NCI-H128 (cell line): ENCODE data around the gene TAF11L5.
A peak's percentile ranks its signal among the peaks of the same experiment; 100 is the strongest.
"Not testable (repeated sequence)": the region's sequence is repeated elsewhere in the genome, so short reads cannot be mapped to it uniquely, and the experiment has no call there.

Experiments
- DNase-seq: peaks from one replicate; lab custom pipeline; 2025; ENCODE audit not compliant: unreplicated experiment; lab: John Stamatoyannopoulos, UW

The TAF11L5 gene

DNA sequence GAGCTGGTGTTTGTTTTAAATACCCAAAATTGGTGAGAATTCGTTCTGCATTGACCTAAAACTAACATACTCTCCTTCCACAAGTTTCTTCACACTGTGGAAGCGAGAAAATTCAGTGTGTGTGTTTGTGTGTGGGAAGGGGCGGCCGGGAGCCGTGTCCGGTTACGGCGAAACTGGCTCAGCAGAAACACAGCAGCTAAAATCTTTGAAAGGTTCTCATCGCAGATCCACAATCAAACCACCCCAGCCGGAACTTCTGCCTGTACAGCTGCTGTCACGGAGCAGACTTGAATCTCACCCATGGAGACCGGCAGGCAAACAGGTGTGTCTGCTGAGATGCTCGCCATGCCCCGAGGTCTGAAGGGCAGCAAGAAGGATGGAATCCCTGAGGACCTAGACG lies at the start of gene TAF11L5:
TSS of gene TAF11L5 (plus strand) at position 301 of the 400 bp plus-strand sequence.
- not testable (repeated sequence) for DNase-seq

GRCh38 chr5:17477043-17477442 lies 48.0 kb upstream of the TAF11L5 start:
- DNase-seq = no peak

DNA sequence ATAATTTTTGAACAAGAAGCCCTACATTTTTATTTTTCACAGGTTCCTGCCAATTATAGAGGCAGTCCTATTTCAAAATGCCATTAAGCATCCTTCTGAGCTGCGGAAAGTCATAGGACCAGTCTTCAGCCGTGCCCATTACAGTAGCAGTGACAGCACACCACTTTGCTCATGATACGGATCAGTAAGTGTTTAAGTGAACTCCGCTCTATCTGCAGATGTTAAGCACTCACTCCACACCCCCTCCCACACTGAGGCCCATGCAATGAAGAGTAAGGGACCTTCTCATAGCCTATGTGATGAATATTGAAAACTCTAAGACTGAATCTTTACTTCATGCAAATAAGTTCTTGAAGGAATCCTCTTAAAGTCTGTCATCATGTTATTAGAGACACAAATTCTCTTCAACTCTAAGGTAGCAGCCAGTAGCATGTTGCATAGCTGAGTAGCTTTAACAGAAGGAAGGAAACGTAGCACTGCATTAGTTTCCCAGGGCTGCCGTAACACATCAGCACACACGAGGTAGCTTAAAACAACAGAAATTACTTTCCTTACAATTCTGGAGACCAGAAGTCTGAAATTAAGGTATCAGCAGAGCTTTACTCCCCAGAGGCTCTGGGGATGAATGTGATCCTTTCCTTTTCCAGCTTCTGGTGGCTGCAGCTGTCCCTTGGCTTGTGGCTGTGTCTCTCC lies 47.3 kb upstream of the TAF11L5 start:
- peak; percentile 32 for DNase-seq

DNA sequence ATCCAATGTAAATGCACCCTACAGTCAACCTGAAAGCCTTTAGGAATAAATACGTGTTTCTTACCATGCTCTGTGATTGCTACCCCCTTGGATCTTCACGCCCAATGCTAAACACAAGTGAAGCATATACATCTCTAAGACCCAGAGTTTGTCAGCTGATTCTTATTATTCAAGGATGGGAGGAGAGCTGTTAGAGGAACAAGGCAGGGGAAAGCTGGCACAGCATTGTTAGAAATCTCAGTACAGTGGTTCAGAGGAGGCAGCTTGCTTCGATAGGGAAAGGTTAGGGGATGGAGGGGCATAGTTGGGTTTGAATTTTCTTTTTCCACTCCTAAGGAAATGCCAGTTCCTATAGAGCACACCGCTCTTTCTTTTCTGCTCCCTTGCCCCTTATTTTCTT lies 43.7 kb upstream of the TAF11L5 start:
- DNase-seq = no peak

GRCh38 chr5:17482790-17483189 lies 42.2 kb upstream of the TAF11L5 start:
- no peak for DNase-seq

DNA sequence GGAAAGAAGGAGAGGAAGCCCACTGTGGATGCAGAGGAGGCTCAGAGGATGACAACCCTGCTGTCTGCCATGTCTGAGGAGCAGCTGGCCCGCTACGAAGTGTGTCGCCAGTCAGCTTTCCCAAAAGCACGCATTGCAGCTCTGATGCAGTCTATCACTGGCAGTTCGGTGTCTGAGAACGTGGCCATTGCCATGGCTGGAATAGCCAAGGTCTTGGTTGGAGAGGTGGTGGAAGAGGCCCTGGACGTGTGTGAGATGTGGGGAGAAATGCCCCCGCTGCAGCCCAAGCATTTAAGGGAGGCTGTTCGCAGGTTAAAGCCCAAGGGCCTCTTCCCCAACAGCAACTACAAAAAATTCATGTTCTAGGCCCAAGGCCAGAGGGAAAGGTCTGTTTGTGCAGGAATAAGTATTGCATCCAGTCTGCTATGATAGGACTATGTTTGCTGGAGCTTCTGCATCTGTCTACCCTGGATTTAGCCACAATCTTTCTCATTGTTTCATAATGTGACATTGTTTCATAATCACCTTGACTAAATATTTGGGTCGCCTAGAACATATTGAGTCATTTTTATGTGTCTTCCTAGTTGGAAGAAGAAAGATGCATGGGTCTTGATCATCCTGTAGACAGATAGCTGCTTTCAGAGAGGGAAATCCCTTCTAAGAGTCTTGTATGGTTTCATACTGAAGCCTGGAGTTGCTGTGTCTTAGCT lies 38.4 kb upstream of the TAF11L5 start:
- DNase-seq = not testable (repeated sequence)

DNA sequence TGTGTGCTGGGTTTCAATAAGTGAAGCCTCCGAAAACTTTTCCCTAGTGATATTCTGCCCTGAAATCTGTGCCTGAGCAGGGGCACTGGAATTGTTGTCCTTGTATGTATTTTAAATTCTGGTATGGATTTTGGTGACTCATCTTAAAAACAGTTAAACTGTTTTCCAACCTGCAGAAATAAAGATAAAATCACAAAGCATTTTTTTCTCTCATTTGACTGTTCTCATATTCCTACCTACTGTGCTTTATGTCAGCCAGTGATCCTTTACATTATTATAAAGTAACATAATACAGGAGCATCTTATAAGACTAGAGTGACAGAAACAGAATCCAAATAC lies 37.9 kb upstream of the TAF11L5 start:
- no peak for DNase-seq

- not testable (repeated sequence) for DNase-seq
These were observed 33.8 kb upstream of the TAF11L5 start for GRCh38 chr5:17491257-17491656.

DNA sequence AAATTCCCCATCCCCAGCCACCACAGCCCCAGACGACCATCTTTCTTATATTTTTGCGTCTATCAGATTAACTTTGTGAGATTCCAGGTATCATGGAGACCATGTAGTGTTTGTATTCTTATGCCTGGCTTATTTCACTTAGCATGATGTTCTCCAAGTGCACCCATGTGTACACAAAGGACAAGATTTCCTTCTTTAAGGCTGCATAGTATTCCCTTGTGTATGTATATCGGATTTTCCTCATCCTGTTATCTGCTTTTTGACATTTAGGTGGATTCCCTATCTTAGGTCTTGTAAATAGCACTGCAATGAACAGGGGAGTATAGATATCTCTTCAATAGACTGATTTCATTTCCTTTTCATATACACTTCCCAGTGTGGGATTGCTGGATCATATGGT lies 32.3 kb upstream of the TAF11L5 start:
- DNase-seq = no peak

DNA sequence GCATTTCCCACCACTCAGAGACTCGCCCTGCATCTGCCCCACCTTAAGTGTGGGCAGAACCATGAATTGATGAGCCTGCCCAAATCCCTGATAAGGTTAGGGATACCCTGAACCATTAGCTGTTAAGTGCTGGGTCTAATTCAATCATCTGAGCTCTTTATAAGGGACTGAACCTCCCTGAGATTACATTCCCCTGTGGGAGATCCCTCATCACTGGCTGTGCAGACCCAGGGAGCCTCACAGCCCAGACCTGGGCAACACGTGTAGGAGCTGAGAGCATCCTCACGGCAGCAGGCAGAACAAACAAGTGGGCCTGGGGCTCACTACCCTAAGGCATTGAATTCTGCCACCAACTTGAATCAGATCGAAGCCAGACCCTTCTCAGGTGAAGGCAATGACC lies 27.6 kb upstream of the TAF11L5 start:
- no peak for DNase-seq

GRCh38 chr5:17497931-17498330 lies 27.1 kb upstream of the TAF11L5 start, which contains the start of gene TAF11L2:
TAF11L2 (plus strand) TSS chr5:17498231.
- not testable (repeated sequence) for DNase-seq

GRCh38 chr5:17511775-17512325 lies 13.2 kb upstream of the TAF11L5 start:
- DNase-seq = no peak

- DNase-seq = not testable (repeated sequence)
These were observed 7.5 kb upstream of the TAF11L5 start for GRCh38 chr5:17517526-17517925.

DNA sequence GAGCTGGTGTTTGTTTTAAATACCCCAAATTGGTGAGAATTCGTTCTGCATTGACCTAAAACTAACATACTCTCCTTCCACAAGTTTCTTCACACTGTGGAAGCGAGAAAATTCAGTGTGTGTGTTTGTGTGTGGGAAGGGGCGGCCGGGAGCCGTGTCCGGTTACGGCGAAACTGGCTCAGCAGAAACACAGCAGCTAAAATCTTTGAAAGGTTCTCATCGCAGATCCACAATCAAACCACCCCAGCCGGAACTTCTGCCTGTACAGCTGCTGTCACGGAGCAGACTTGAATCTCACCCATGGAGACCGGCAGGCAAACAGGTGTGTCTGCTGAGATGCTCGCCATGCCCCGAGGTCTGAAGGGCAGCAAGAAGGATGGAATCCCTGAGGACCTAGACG lies 7.0 kb upstream of the TAF11L5 start, which contains the start of gene TAF11L3:
TSS of gene TAF11L3 (plus strand) at position 301 of the 400 bp plus-strand sequence.
- DNase-seq = not testable (repeated sequence)

DNA sequence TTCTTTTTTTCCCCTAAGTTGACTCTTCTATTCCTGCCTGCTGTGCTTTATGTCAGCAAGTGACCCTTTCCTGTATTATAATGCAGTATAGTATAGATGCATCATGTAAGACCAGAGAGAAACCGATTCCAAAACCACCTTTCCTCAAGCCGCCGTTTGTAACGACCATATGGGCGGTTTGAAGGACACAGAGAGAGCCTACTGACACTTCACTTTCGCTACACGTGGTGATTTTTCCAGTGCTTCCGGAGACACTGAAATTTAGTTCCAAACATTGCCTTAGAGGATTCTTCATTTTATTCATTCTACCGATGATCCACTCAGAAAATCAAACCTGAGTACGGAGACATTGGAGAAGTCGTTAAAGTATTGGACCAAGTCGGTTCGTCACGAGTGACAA lies 5.5 kb upstream of the TAF11L5 start:
- DNase-seq = not testable (repeated sequence)

- DNase-seq = not testable (repeated sequence)
These were observed 3.5 kb upstream of the TAF11L5 start, which contains the start of gene TAF11L4 for GRCh38 chr5:17521501-17521900. TAF11L4 (plus strand) TSS chr5:17521801.

DNA sequence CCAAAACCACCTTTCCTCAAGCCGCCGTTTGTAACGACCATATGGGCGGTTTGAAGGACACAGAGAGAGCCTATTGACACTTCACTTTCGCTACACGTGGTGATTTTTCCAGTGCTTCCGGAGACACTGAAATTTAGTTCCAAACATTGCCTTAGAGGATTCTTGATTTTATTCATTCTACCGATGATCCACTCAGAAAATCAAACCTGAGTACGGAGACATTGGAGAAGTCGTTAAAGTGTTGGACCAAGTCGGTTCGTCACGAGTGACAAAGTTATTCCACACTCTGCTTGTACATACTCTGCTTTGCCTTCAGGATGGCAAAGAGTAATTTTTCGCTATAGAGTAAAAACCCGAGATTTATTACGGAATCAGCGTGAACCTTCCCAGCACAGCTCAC lies 1.5 kb downstream of the TAF11L5 start:
- DNase-seq = not testable (repeated sequence)

- DNase-seq = not testable (repeated sequence)
These were observed 3.3 kb downstream of the TAF11L5 start, which contains the start of gene TAF11L6 for GRCh38 chr5:17528369-17528768. TAF11L6 (plus strand) TSS chr5:17528669.
